Endothelial cell of umbilical vein (primary cell): ENCODE results near the gene DHRS1. TPM values are rescaled to one million over a fixed set of nuclear protein-coding genes. Genes with fewer than 3 reads are reported as not detected.

Experiments used
- BruUV-seq: library from RNA; stranded (reverse); fragments of 400-500 nt; replicated peaks from 2 replicates; lab custom pipeline; 2021; lab: Mats Ljungman, UMichigan
- CTCF ChIA-PET: fragments of 300-600, 350-600 bp; sonication (Branson Sonifier 250); formaldehyde crosslinking; loops from one replicate; lab custom pipeline; 2021; ENCODE audit warnings: antibody characterized with exemption, inconsistent platforms; lab: Charles Lee
- POLR2A ChIA-PET: fragments of 300-600, 350-600 bp; sonication (Branson Sonifier 250); formaldehyde crosslinking; loops from one replicate; lab custom pipeline; 2021; ENCODE audit warnings: antibody characterized with exemption, inconsistent platforms; lab: Charles Lee
- DNase-seq: peaks from one replicate; pipeline ENCODE4 v3.0.0-alpha.2; 2011; ENCODE audit warnings: low read depth, low spot score
- FAIRE-seq: peaks from 2 replicates; lab custom pipeline; 2011; peaks lifted over from hg19 to GRCh38; lab: Jason Lieb, UNC
- H2AFZ ChIP-seq: 2 replicates; pipeline ENCODE4 v1.6.0; 2012; ENCODE audit warnings: low read depth, low read length, control low read depth, inconsistent platforms
- H3K27ac ChIP-seq: 2 replicates; pipeline ENCODE4 v1.5.1; 2011; ENCODE audit warnings: low read depth, mild to moderate bottlenecking, control low read depth, low read length, moderate library complexity; ENCODE audit not compliant: insufficient read depth
- H3K27me3 ChIP-seq, 2 experiments: 2 replicates each; pipeline versions ENCODE4 v1.6.0 to v1.6.1; 2011; ENCODE audit warnings: low read length in 2 of 2, mixed read lengths in 1 of 2; ENCODE audit not compliant: control insufficient read depth in 2 of 2, insufficient read depth in 2 of 2
- H3K36me3 ChIP-seq, 2 experiments: 2 replicates in 1 of 2; 3 replicates in 1 of 2; pipeline ENCODE4 v1.5.1; 2011; ENCODE audit warnings: low read length in 2 of 2, mild to moderate bottlenecking in 1 of 2, moderate library complexity in 1 of 2; ENCODE audit not compliant: control insufficient read depth in 2 of 2, insufficient read depth in 2 of 2; ENCODE audit errors: extremely low read depth in 1 of 2
- H3K4me1 ChIP-seq: 3 replicates; pipeline ENCODE4 v1.5.1; 2011; ENCODE audit warnings: mild to moderate bottlenecking, low read length; ENCODE audit not compliant: control insufficient read depth, insufficient read depth; ENCODE audit errors: extremely low read depth
- H3K4me2 ChIP-seq: 2 replicates; pipeline ENCODE4 v1.6.1; 2011; ENCODE audit warnings: low read length, control low read depth, mixed read lengths; ENCODE audit not compliant: insufficient read depth
- H3K4me3 ChIP-seq, 3 experiments: fragments of 200-600 bp in 1 of 3; sonication (generic), shearing (Covaris generic) in 1 of 3; replicated peaks in 1 of 3; 2 replicates each; pipeline ENCODE4 v1.5.1; 2011 to 2016; ENCODE audit warnings: control low read depth in 3 of 3, low read length in 3 of 3, mild to moderate bottlenecking in 2 of 3, inconsistent platforms in 1 of 3, low read depth in 1 of 3, moderate library complexity in 1 of 3; ENCODE audit not compliant: insufficient read depth in 1 of 3
- H3K79me2 ChIP-seq: 2 replicates; pipeline ENCODE4 v1.6.0; 2012; ENCODE audit warnings: low read length, inconsistent platforms; ENCODE audit not compliant: control insufficient read depth, insufficient read depth
- H3K9ac ChIP-seq: replicated peaks from 2 replicates; pipeline ENCODE3; 2011; ENCODE audit warnings: low read length, control low read depth; ENCODE audit not compliant: insufficient read depth; ENCODE audit errors: extremely low read depth
- H3K9me1 ChIP-seq: replicated peaks from 3 replicates; pipeline ENCODE4 v1.6.0; 2011; ENCODE audit warnings: mild to moderate bottlenecking, low read length; ENCODE audit not compliant: control insufficient read depth, insufficient read depth; ENCODE audit errors: extremely low read depth
- H3K9me3 ChIP-seq: replicated peaks from 2 replicates; pipeline ENCODE4 v1.5.1; 2012; ENCODE audit warnings: low read length, inconsistent platforms; ENCODE audit not compliant: control insufficient read depth, insufficient read depth
- H4K20me1 ChIP-seq: replicated peaks from 2 replicates; pipeline ENCODE3; 2011; ENCODE audit warnings: mild to moderate bottlenecking, low read length; ENCODE audit not compliant: control insufficient read depth, insufficient read depth; ENCODE audit errors: extremely low read depth
- EZH2 ChIP-seq: IDR thresholded peaks from 2 replicates; pipeline ENCODE4 v1.6.1; 2012; ENCODE audit warnings: borderline replicate concordance, low read depth, mild to moderate bottlenecking, moderate library complexity, low read length, inconsistent platforms; ENCODE audit not compliant: severe bottlenecking
- FOS ChIP-seq: IDR thresholded peaks from 2 replicates; pipeline ENCODE4 v1.6.1; 2011; ENCODE audit warnings: mild to moderate bottlenecking, low read length, moderate library complexity, borderline replicate concordance; ENCODE audit not compliant: insufficient read depth
- MYC ChIP-seq: IDR thresholded peaks from one replicate; pipeline ENCODE4 v1.6.1; 2011; ENCODE audit warnings: mild to moderate bottlenecking, low read depth, low read length
- POLR2A ChIP-seq: IDR thresholded peaks from 2 replicates; pipeline ENCODE4 v1.6.1; 2012; ENCODE audit warnings: low read depth, mild to moderate bottlenecking, control low read depth, low read length
- POLR2AphosphoS5 ChIP-seq: IDR thresholded peaks from 2 replicates; pipeline ENCODE4 v1.6.1; 2012; ENCODE audit warnings: low read depth, mild to moderate bottlenecking, control low read depth, low read length, moderate library complexity; ENCODE audit not compliant: insufficient read depth
- dilution Hi-C: fragments of 300-500 bp; cut with MboI; formaldehyde crosslinking; loops from one replicate; pipeline ENCODE4 v1.15.0; 2019; ENCODE audit warnings: low sequenced_read_pairs; ENCODE audit not compliant: extremely low pct_ligation_motif_present
- intact Hi-C: fragments of 100-400 bp; cut with micrococcal nuclease; formaldehyde crosslinking; loops from one replicate; pipeline ENCODE4 v1.10.0; 2022
- polyA plus RNA-seq, 4 experiments: library from polyadenylated mRNA; depleted of rRNA in 3 of 4; stranded (reverse) in 3 of 4; unstranded in 1 of 4; fragments of >200 nt; gene quantifications; 2 replicates each; pipeline versions ENCODE4 v1.2.1 to v1.2.3, GENCODE V29; 2011 to 2012; ENCODE audit warnings: missing spikeins in 1 of 4
- total RNA-seq: library from RNA; stranded (reverse); gene quantifications from 2 replicates; pipeline ENCODE4 v1.2.3, GENCODE V29; 2021
- TF ChIP-seq, protein P1 (sequence below): IDR thresholded peaks from 2 replicates; pipeline ENCODE4 v1.6.1; 2011; ENCODE audit not compliant: insufficient read depth, insufficient read length
- TF ChIP-seq, protein P2 (sequence below), 2 donors: IDR thresholded peaks; 1 replicate in 1 of 2; 2 replicates in 1 of 2; pipeline ENCODE4 v1.5.1; 2011; ENCODE audit warnings: low read length in 2 of 2, mild to moderate bottlenecking in 2 of 2, moderate library complexity in 2 of 2, control low read depth in 1 of 2, inconsistent platforms in 1 of 2, low read depth in 1 of 2; ENCODE audit not compliant: insufficient read depth in 1 of 2; ENCODE audit errors: extremely low read depth in 1 of 2

The DHRS1 gene
- total and polyA plus RNA-seq, 2 donors (not counting 3 experiments of a cell fraction or from before 2014, with no cell fraction given): 18.0 to 69.5 TPM

DNA sequence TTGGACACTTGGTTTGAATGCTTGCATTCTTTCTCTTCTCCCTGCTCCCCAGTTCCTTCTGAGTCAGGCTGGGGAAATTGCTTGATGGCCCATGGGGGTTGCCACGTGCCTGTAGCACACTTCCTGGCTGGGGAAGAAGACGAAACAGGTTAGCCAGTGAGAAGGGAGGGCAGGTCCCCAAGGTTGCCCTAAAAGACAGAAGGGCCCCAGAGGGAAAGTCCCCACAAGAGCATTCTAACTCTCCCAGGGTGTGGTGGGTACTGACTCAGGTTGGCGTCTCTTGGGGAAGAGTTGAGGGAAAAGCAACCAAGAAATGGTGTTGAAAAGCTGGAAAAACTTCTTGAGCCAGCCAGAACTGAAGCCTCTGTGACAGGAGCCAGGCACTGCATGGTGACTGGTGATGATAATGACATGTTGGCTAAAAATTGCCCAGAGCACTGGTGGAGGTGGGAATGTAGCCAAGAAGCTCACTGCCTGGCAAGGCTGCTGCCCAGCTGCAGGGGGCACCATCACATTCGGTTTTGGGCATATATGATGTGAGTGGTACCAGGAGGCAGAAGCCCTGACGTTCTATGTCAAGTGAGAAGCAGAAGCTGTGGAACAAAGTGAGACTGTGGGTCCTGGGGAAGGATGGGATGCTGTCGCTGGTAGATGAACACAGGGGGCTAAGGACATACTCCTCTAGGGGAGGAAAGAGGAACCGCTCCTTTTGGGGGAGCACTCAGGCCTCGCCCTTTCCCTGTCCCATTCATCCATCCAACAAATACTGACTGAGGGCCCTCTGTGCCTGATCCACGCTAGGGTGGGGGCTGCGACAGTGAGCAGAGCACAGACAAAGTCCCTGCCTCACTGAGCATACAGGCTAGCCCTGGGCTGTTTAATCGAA, 20.0 kb downstream of the DHRS1 start:
- H2AFZ ChIP-seq: no peak overlapping the region

More for the DNA sequence above, 20.0 kb downstream of the DHRS1 start:
- intact Hi-C loops (no loop called here), dilution Hi-C loops (no loop called here)
- H3K27ac ChIP-seq: no peak overlapping the region
- POLR2A ChIA-PET: interaction anchor here (0.6 kb wide), 1 partner anchor 8 kb away, joined by 3 read pairs; the partner anchor contains the start of gene RABGGTA
- H3K9me3 ChIP-seq: no peaks in the 10 kb centered on the region
- H3K9ac ChIP-seq: no peak overlapping the region
- BruUV-seq: no TSS peak
- CTCF ChIA-PET: interaction anchor here (1.0 to 4.0 kb wide), 7 partner anchors 8 to 64 kb away, joined by 3 to 27 read pairs (median 6); partner anchors contain the start of genes CIDEB, DHRS1, MDP1 and NOP9
- no peaks in the 10 kb centered on the region for H3K36me3 ChIP-seq
- H3K4me1 ChIP-seq: no peaks in the 10 kb centered on the region
- no peak overlapping the region for H3K4me3 ChIP-seq
- TF ChIP-seq POLR2AphosphoS5 (no peak), FOS (no peak), EZH2 (no peak), MYC (no peak), POLR2A (no peak)
- TF ChIP-seq, protein P1, sequence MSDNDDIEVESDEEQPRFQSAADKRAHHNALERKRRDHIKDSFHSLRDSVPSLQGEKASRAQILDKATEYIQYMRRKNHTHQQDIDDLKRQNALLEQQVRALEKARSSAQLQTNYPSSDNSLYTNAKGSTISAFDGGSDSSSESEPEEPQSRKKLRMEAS: no peak
- TF ChIP-seq, protein P2, sequence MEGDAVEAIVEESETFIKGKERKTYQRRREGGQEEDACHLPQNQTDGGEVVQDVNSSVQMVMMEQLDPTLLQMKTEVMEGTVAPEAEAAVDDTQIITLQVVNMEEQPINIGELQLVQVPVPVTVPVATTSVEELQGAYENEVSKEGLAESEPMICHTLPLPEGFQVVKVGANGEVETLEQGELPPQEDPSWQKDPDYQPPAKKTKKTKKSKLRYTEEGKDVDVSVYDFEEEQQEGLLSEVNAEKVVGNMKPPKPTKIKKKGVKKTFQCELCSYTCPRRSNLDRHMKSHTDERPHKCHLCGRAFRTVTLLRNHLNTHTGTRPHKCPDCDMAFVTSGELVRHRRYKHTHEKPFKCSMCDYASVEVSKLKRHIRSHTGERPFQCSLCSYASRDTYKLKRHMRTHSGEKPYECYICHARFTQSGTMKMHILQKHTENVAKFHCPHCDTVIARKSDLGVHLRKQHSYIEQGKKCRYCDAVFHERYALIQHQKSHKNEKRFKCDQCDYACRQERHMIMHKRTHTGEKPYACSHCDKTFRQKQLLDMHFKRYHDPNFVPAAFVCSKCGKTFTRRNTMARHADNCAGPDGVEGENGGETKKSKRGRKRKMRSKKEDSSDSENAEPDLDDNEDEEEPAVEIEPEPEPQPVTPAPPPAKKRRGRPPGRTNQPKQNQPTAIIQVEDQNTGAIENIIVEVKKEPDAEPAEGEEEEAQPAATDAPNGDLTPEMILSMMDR (IDR thresholded peaks at IDR 0.05; ENCODE audit: extremely low read depth in 1 of 2, insufficient read depth in 1 of 2, low read depth in 1 of 2, low read length in 2 of 2): peak in 1 of 2 donors; percentile 33
- no peaks in the 10 kb centered on the region for H3K9me1 ChIP-seq
- H3K79me2 ChIP-seq: no peaks in the 10 kb centered on the region
- DNase-seq (no peak), FAIRE-seq (peak; percentile 38)
- H3K27me3 ChIP-seq: no peaks in the 10 kb centered on the region
- no peaks in the 10 kb centered on the region for H4K20me1 ChIP-seq
- no peak overlapping the region for H3K4me2 ChIP-seq
